Adipose tissue (tissue), 3 donors: ENCODE results near the gene ENTR1. TPM values are rescaled to one million over a fixed set of nuclear protein-coding genes. Genes with fewer than 3 reads are reported as not detected.

ENCODE experiments used
- H3K27ac ChIP-seq: one replicate; pipeline ENCODE4 v1.5.1; 2013; ENCODE audit warnings: low read depth, low read length
- WGBS, 3 donors: extraction: QIAGEN DNeasy Blood & Tissue Kit; methylation state at CpG; one replicate each; pipeline ENCODE4 v1.1.7; 2013; 5-methylcytosine and 5-hydroxymethylcytosine counted together
- polyA plus RNA-seq, 3 donors: library from polyadenylated mRNA; stranded (reverse); fragments of 200-250 nt; gene quantifications; one replicate each; pipeline ENCODE4 v1.2.3, GENCODE V29; 2013
- donor health status: healthy with polysubstance abuse.
- donor health status: Bipolar disorder and iron deficiency.
- donor health status: healthy.

Gene ENTR1
- polyA plus RNA-seq, 3 donors: 22.3 to 28.2 (median 24.7) TPM

DNA sequence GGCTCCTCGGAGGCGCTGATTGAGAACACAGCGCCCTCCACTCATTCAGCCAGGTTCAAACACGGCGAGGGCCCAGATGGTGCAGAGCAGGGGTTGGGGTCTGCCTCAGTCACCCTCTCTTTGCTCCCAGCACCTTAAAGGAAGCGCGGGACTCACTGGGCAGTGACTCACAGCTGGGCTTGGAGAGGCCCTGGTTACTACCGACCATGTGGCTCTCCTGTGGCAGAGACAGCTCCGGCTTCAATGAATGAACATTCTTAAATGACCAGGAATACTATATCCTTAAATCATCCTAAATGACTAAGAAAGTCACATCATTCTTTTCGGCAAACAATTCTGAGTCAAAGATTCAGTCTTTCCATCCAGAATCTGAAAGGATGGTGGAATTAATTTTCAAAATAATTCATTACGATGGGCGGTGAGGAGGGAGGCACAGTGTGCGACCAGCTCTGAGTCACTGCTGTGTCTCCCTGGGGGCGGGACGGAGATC, 30.8 kb upstream of the ENTR1 start:
- 83 to 90% (median 87%) methylated on average over 15 of the region's 15 CpGs for WGBS, 3 donors
- no peak overlapping the region for H3K27ac ChIP-seq

DNA sequence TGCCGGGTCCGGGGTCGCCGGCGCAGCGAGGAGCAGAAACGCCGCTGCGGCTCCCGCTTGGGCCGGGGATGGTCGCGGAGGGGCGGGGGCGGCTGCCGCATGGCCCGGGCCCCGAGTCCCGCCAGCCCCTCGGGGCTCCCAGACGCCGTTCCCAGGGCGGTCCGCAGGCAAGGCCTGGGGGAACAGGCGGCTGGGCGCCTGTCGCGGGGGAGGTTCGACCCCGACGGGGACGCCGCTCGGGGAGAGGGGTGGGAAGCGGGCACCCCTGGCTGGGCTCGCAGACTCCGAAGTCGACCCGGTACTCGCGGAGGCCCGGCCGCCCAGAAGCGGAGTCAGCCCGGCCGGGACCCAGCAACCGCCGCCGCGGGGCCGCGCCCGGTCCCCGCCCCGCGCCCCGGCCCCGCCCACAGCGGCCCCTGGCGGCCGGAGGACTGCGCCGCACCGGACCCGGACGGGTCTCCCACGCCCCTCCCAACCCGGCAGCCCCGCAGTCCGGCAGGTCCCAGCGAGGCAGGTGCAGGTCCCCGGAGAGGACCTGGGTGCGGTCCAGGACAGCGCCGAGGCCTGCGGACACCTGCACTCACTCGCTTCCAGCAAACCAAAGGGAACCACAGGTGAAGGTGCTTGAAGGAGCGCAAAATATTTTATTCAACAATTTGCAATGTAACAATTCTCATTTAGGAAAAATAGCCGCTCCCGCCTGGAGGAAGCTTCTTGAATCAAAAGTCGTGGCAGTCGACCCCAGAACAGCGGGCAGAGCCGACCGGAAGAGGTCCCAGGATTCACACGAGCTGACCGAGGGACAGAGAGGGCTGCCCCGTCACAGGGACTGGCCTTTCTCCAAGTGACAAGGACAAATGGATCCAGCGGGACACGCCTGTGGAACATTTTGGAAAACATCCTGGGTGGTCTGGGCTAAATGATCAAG, 29.3 kb upstream of the ENTR1 start, which contains the start of gene INPP5E:
Gene INPP5E, minus strand, starts transcription at position 365 of the 928 bp plus-strand sequence. CDS start 426 bp downstream, outside the sequence.
- WGBS, 3 donors: 6 to 9% (median 7%) methylated on average over 66 to 90 of the region's 90 CpGs
- no peak within 1 kb of the TSS for H3K27ac ChIP-seq

DNA sequence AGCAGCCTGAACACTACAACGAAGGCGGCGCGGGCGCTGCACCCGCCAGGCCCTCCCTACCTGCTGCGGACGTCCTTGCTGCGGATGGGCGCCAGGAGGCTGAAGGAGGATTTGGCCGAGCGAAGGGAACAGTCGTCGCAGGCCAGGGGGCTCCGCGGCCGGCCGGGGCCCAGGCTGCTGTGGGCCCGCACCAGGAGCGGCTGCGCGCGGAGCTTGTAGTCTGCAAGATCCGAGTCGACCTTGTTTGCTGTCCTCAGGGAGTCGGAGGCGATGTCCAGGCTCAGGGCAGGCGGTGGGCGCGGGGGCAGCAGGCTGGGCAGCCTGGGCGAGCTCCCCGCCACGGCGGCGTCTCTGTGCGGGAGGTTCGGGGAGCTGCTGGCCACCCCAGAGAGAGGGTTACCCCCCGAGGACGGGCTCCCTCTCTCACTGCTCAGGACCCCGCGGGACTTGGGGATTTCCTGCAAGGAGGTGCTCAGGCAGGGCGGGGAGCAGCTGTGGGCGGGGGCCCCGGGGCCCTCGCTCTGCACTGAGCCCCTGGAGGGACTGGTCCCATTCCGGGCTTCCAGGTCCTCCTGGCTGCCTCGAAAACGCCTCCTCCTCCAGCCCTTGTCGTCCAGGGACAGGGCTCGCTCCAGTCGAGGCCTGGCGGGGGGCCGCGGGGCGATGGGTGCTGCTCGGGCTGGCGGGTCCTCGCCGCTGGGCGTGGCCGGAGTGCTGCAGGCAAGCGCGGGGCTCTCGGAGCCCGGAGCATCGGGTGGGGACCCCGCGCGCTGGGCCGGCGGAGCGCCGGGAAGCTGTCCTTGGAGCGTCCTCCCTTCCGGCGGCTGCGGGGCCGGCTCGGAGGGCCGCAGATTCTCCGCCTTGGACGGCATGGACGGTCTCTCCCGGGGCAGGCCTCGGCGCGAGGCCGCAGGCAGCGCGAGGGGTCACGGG, 28.4 kb upstream of the ENTR1 start:
- 0 to 1% (median 0%) methylated on average over 71 to 91 of the region's 91 CpGs for WGBS, 3 donors
- no peak overlapping the region for H3K27ac ChIP-seq

- WGBS, 3 donors: 47 to 61% (median 57%) methylated on average over 37 of the region's 37 CpGs
- no peak overlapping the region for H3K27ac ChIP-seq
These were observed 27.6 kb upstream of the ENTR1 start for GRCh38 chr9:136437839-136438547.

DNA sequence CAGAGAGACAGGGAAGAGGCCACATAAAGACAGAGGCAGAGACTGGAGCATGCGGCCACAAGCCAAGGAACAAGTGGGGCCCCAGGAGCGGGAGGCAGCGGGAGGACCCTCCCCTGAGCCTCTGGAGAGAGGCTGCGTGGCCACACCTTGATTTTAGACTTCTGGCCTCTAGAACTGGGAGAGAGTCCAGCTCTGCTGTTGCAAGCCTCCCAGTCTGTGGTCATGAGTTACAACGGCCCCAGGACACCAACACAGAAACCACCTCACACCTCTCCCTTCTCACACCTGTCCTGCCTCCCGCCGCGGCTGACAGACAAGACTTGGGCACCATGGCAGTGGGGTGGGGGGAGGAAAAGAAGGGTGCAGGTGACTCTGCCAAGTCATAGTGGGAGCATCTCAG, 27.0 kb upstream of the ENTR1 start:
- no peak overlapping the region for H3K27ac ChIP-seq
- 47 to 56% (median 53%) methylated on average over 8 of the region's 8 CpGs for WGBS, 3 donors

DNA sequence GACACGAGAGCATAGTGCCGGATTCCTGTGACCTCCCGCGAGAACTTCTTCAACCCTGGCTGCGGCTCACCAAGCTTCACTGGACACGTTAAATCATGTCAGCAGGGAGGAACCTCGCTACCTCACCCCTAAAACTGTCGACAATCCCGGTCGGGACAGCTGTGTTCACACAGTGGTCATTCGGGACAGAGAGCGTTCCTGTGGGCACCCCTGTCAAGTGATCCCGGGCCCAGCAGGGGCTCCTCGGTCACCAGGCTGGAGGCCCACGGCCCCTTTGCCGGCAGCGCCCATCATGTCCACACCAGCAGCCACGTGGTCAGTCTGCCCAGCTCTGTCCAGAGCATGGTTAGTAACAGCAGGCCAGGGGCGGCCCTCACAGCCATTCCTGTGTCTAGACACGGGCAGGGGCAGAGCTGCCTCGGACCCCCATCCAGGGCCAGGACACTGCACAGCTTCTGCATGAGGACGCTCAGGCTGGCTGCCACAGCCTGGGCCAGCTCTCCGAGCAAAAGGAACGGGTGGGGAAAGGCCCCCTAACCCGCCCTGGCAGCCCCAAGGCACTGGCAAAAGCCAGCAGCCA, 25.7 kb upstream of the ENTR1 start:
- WGBS, 3 donors: 88 to 93% (median 91%) methylated on average over 25 of the region's 25 CpGs
- no peak overlapping the region for H3K27ac ChIP-seq

GRCh38 chr9:136434580-136435169, 24.3 kb upstream of the ENTR1 start:
- WGBS, 3 donors: 92 to 93% (median 93%) methylated on average over 17 of the region's 17 CpGs
- no peak overlapping the region for H3K27ac ChIP-seq

GRCh38 chr9:136433849-136434579, 23.6 kb upstream of the ENTR1 start:
- WGBS, 3 donors: 91 to 93% (median 91%) methylated on average over 37 of the region's 37 CpGs
- H3K27ac ChIP-seq: no peak overlapping the region

DNA sequence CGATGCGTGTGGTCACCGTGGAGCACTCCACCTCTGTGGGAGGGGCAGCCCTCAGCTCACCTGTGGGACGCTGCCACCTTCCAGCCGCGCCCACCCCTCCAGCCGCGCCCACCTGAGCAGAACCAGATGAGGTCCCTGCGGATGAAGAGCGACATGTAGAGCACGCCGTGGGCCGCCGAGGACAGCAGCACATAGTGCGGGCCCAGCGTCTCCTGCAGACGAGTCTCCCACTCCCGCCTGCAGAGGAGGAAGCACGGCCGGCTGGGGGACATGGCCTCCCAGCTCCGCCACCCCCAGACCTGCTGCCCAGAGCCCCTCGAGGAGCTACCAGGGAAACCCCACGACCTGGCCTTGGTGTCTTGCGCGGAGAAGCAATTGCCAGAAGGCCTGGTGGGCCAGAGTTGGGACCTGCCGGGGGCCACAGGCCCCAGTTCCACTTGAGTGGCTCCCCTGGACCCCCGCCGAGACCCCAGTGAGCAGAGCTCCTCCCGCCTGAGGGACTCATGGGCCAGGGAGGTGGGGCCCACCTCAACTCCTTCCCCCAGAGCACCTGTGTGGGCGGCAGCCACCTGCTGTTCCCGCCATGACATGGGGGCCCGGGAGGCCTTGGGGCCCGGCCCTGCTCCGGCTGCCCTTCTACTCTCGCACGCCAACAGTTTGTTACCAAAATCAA, 22.8 kb upstream of the ENTR1 start:
- H3K27ac ChIP-seq: no peak overlapping the region
- 92 to 96% (median 94%) methylated on average over 32 to 36 of the region's 36 CpGs for WGBS, 3 donors

DNA sequence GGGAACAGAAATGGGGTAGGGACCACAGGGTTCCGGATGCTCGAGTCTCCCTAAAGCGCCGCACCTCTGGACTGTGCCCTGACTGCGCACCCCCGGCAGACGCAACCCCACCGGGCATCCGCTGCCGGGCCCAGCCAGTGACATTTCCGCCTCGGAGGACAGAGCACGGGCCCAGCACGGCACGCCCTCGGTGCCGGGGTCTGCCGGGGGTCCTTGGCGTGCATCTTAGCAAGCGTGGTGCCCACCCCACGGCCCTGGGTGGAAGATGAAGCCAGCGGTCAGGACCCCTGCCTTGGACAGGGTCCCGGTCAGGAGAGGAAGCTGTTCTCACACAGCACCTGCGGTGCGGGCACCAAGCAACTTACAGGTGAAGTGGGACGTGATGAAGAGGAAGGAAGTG, 22.2 kb upstream of the ENTR1 start:
- H3K27ac ChIP-seq: no peak overlapping the region
- WGBS, 3 donors: 87 to 96% (median 95%) methylated on average over 26 of the region's 26 CpGs

DNA sequence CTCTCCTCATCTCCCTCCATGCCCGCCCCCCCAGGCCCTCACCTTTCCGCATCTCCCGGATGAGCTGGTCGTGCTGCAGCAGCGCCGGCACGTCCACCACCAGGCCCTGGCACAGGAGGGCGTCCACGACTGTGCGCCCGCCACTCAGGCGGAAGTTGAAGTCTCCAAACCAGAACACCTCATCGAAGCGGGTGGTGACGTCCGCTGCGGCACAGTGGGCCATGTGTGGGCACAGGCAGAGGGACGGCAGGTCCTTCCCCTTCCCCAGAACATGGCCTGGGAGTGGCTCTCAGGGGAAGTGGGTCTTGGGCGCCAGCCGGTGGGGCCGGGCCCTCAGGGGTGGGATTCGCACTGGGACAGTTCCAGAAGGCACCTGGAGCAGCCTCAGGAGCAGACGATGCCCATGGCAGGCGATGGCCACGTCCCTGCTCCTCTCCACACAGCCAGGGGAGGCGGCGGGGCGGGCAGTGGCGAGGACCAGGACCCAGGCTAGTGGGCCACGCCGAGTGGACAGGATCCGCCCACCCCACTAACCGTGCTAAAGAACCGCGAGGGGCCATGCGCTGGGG, 21.5 kb upstream of the ENTR1 start:
- WGBS, 3 donors: 91 to 93% (median 91%) methylated on average over 34 to 36 of the region's 36 CpGs
- H3K27ac ChIP-seq: no peak overlapping the region

DNA sequence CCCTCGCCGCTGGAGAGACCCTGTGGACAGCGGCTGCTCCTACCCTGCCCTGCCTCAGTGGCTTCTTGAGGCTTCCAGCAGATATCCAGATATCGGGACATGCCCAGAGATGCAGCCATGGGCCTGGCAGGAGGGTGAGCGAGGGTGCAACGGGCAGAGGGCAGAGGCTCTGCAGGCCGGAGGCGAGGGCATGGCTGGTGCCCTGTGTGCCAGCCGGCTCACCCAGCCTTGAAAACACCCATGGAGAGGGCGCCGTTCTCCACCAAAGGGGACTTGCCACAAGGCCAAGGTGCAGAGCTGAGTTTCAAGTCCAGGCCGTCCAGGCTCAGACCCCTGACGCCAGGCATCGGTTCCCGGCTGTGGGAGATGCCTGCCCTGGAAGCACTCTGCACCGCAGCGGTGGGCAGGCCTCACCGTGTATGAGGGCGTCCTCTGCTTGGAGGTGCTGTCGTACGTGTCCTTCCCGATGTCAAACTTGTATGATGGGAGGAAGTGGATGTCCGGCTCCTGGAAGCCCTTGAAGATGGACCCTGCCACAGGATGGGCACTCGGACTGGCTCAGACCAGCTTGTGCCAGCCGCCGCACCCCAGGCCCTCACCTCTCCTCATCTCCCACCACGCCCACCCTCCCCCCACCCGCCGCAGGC, 20.3 kb upstream of the ENTR1 start:
- no peak overlapping the region for H3K27ac ChIP-seq
- WGBS, 3 donors: 94 to 96% (median 94%) methylated on average over 24 to 29 of the region's 29 CpGs

GRCh38 chr9:136429683-136430491, 19.5 kb upstream of the ENTR1 start:
- WGBS, 3 donors: 67 to 89% (median 83%) methylated on average over 29 to 32 of the region's 32 CpGs
- no peak overlapping the region for H3K27ac ChIP-seq

DNA sequence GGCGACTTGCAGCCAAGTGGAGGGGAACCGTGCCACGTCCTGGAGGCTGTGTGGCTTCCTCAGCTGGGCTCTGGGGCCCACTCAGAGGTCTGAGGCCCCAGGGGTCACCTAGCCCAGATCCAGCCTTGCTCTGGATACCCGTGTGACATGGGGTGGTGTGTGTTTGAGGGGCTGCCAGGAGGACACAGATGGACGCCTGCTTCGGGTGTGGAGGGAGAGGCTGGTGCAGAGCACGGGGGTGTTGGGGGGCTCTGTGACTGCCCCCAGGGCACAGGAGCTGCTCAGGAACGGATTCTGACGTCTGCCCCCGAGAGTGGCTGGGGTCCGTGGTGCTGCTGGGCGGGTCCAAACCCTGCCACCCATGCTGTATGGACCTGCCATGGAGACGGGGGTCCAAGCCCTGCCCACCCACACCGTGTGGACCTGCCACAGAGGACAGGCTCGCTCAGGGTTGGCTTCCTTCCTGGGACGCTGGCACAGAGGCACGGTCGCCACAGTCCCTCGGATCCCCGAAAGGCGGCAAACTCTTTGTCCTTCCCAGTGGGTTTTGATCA, 18.7 kb upstream of the ENTR1 start:
- 85 to 89% (median 88%) methylated on average over 19 to 21 of the region's 21 CpGs for WGBS, 3 donors
- H3K27ac ChIP-seq: no peak overlapping the region

- WGBS, 3 donors: 86 to 88% (median 87%) methylated on average over 12 of the region's 12 CpGs
- no peak overlapping the region for H3K27ac ChIP-seq
These were observed 16.4 kb upstream of the ENTR1 start for GRCh38 chr9:136426787-136427186.
